Endodermal cell (in vitro differentiated cells): ENCODE data around the gene THUMPD2. TPM values are rescaled to one million over a fixed set of nuclear protein-coding genes. Genes with fewer than 3 reads are reported as not detected.

Experiments
- DNase-seq: peaks from one replicate; pipeline ENCODE4 v3.0.0-alpha.2; 2017
- H3K27ac ChIP-seq: 2 replicates; pipeline ENCODE4 v1.5.1; 2013; ENCODE audit warnings: mild to moderate bottlenecking, low read depth, low read length, moderate library complexity
- H3K27me3 ChIP-seq: 2 replicates; pipeline ENCODE4 v1.6.1; 2013; ENCODE audit warnings: mild to moderate bottlenecking, low read length, moderate library complexity; ENCODE audit not compliant: insufficient read depth, control insufficient read depth, poor library complexity, severe bottlenecking
- H3K36me3 ChIP-seq: 2 replicates; pipeline ENCODE4 v1.7.0; 2013; ENCODE audit warnings: mild to moderate bottlenecking, low read length, moderate library complexity; ENCODE audit not compliant: control insufficient read depth, insufficient read depth
- H3K4me1 ChIP-seq: one replicate; pipeline ENCODE4 v1.7.0; 2013; ENCODE audit warnings: low read length; ENCODE audit not compliant: control insufficient read depth, insufficient read depth
- H3K4me3 ChIP-seq: 2 replicates; pipeline ENCODE4 v1.5.1; 2013; ENCODE audit warnings: mild to moderate bottlenecking, low read length, moderate library complexity
- H3K9ac ChIP-seq: 2 replicates; pipeline ENCODE4 v1.6.1; 2013; ENCODE audit warnings: mild to moderate bottlenecking, low read length, moderate library complexity; ENCODE audit not compliant: poor library complexity, severe bottlenecking; ENCODE audit errors: extremely low read depth
- H3K9me3 ChIP-seq: 2 replicates; pipeline ENCODE4 v1.6.1; 2013; ENCODE audit warnings: mild to moderate bottlenecking, low read length, moderate library complexity; ENCODE audit not compliant: control insufficient read depth
- H3K27ac Mint-ChIP-seq: 2 replicates; pipeline ENCODE4 v1.8.0; 2020; ENCODE audit warnings: mixed read lengths
- H3K27me3 Mint-ChIP-seq: 2 replicates; pipeline ENCODE4 v1.8.0; 2021; ENCODE audit warnings: mild to moderate bottlenecking, mixed read lengths; ENCODE audit not compliant: insufficient read depth
- H3K36me3 Mint-ChIP-seq: 2 replicates; pipeline ENCODE4 v1.8.0; 2020; ENCODE audit warnings: low read depth, mixed read lengths
- H3K4me1 Mint-ChIP-seq: 2 replicates; pipeline ENCODE4 v1.8.0; 2020; ENCODE audit warnings: mixed read lengths
- H3K4me3 Mint-ChIP-seq: 2 replicates; pipeline ENCODE4 v1.8.0; 2020; ENCODE audit warnings: mild to moderate bottlenecking, moderate library complexity, mixed read lengths
- H3K9me3 Mint-ChIP-seq: 2 replicates; pipeline ENCODE4 v1.8.0; 2020; ENCODE audit warnings: mild to moderate bottlenecking, mixed read lengths
- CTCF ChIP-seq: fragments of 200-600 bp; sonication (generic); conservative IDR thresholded peaks from 2 replicates; pipeline ENCODE4 v1.5.0; 2021; ENCODE audit warnings: antibody characterized with exemption, mild to moderate bottlenecking
- WGBS, 2 experiments: methylation state at CpG; one replicate each; pipeline versions ENCODE4 v1.1.5 to v1.1.7; 2013; ENCODE audit warnings: missing lambda C conversion rate in 2 of 2, mixed read lengths in 1 of 2; ENCODE audit not compliant: insufficient coverage in 1 of 2, insufficient read length in 1 of 2; 5-methylcytosine and 5-hydroxymethylcytosine counted together
- total RNA-seq, 2 donors: library from RNA; stranded (reverse); fragmentation: NEBNext Ultra II Directional in 1 of 2; extraction: Animal tissue kit (Norgen Biotek cat#: 25700) in 1 of 2; gene quantifications; 2 replicates in 1 of 2; 3 replicates in 1 of 2; pipeline ENCODE4 v1.2.1, GENCODE V29; 2021

THUMPD2 gene
- total RNA-seq, 2 donors from 2014 or later = 11.3 to 13.6 TPM

GRCh38 chr2:39688181-39688580 is 90.9 kb downstream of the THUMPD2 start:
- no peak overlapping the region for H3K4me3 Mint-ChIP-seq
- H3K27ac Mint-ChIP-seq = no peak overlapping the region
- Histone ChIP-seq H3K27me3 (no peaks in the 10 kb centered on the region), H3K36me3 (no peaks in the 10 kb centered on the region), H3K9me3 (no peaks in the 10 kb centered on the region), H3K4me1 (no peaks in the 10 kb centered on the region), H3K27ac (no peak overlapping the region), H3K9ac (no peak overlapping the region), H3K4me3 (no peak overlapping the region)
- H3K27me3 Mint-ChIP-seq = peaks cover 6% of the 10 kb centered on the region
- H3K36me3 Mint-ChIP-seq = no peaks in the 10 kb centered on the region
- H3K9me3 Mint-ChIP-seq = peaks cover 9% of the 10 kb centered on the region
- DNase-seq = no peak
- 70 to 100% methylated on average over 1 to 2 of the region's 2 CpGs for WGBS, 2 experiments
- no peak for TF ChIP-seq CTCF
- peaks cover 15% of the 10 kb centered on the region for H3K4me1 Mint-ChIP-seq

- no peak for TF ChIP-seq CTCF
- Histone ChIP-seq H3K4me3 (no peak overlapping the region), H3K27me3 (peaks cover 4% of the 10 kb centered on the region), H3K36me3 (no peaks in the 10 kb centered on the region), H3K9me3 (no peaks in the 10 kb centered on the region), H3K9ac (no peak overlapping the region), H3K4me1 (no peaks in the 10 kb centered on the region), H3K27ac (no peak overlapping the region)
- H3K9me3 Mint-ChIP-seq = peaks cover 6% of the 10 kb centered on the region
- DNase-seq = peak; percentile 75
- H3K27me3 Mint-ChIP-seq = peaks cover 6% of the 10 kb centered on the region
- no peak overlapping the region for H3K27ac Mint-ChIP-seq
- H3K4me3 Mint-ChIP-seq = no peak overlapping the region
- H3K4me1 Mint-ChIP-seq = peaks cover 24% of the 10 kb centered on the region
- 72 to 80% methylated on average over 1 to 6 of the region's 6 CpGs for WGBS, 2 experiments
- H3K36me3 Mint-ChIP-seq = no peaks in the 10 kb centered on the region
These were observed 92.6 kb downstream of the THUMPD2 start for GRCh38 chr2:39686456-39686855.

Other genes starting within 250 kb of the THUMPD2 start
- gene TMEM178A, start 113.3 kb downstream of the THUMPD2 start, total RNA-seq = 1 to 10 TPM; 5.5 to 7.4 TPM